Fibroblast of upper back skin (primary cell): Measurements from ENCODE around the gene CAMSAP2.

Experiments
- DNase-seq: peaks from one replicate; pipeline ENCODE4 v3.0.0-alpha.2; 2013

The CAMSAP2 gene

GRCh38 chr1:200738327-200738948 lies at the start of gene CAMSAP2:
Gene CAMSAP2 (plus strand): TSS chr1:200738893. CDS start chr1:200739828, 935 bp downstream.
- peak; percentile 92 for DNase-seq

DNA sequence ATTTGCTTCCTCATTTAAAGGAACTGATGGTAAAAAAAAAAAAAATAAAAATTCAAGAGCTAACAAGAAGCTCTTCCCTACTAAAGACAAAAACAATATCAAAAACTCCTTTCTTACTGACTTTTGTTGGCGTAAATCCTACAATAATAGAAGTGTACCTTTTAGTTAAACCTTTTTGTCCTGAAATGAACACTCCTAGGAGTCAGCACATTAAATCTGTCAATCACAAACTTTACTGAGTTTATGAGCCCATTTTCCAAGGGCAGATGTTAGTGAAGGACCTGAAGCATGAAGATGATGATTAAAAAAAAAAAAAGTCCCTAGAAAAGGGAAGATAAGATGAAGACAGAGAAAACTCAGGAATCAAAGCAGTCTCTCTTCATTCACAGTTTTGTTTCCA lies 46.4 kb upstream of the CAMSAP2 start:
- no peak for DNase-seq

DNA sequence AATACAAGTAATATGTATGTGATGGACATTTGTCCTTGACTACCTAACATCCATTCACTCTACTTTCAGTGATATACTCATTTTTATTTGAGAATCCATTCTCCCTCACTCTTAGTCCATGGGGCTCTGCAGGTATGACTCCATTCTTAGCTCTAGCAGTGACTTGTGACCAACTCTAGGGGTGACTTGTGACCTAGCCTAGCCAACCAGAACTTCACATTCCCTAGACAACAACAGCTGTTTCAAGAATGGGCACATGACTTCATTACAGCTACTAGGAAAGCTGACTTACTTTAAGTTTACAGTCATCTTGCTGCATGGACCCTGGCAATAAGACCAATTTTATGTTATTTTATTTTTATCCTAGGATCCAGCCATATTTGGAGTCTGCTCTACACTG lies 45.4 kb upstream of the CAMSAP2 start:
- no peak for DNase-seq

DNA sequence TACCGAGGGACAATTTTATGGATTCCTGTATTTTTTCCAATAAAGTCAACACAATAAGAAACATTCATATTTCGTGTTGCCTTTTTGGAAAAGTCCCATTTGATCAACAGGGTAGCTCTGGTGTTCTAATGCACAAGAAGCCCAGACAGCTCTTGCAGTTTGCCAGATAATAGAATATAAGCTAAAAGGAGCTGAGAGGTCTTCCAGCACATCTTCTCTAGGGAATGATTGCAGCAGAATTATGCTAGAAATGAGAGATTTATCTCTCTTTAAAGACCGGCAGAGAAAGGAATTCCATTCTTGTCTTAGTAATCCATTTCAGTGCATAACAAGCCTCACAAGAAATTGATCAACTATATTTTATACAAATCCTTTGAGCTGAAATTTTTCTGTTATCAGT lies 44.0 kb upstream of the CAMSAP2 start:
- DNase-seq: peak; percentile 1

DNA sequence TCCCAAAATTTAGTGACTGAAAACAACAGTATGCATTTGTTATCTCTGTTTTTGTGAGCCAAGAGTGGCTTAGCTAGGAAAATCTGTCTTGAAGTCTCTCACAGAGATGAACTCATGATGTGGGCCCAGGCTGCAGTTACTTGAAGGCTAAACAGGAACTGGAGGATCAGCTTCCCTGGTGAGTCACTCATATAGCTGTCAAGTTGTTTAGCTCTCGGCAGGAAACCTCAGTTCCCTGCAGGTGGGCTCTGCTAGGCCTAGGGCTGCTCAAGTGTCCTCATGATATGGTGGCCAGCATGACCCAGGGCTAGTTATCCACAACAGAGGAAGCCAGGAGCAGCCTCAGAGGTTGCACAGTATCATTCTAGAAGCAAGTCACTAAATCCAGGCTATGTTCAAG lies 38.8 kb upstream of the CAMSAP2 start:
- DNase-seq: peak; percentile 78

DNA sequence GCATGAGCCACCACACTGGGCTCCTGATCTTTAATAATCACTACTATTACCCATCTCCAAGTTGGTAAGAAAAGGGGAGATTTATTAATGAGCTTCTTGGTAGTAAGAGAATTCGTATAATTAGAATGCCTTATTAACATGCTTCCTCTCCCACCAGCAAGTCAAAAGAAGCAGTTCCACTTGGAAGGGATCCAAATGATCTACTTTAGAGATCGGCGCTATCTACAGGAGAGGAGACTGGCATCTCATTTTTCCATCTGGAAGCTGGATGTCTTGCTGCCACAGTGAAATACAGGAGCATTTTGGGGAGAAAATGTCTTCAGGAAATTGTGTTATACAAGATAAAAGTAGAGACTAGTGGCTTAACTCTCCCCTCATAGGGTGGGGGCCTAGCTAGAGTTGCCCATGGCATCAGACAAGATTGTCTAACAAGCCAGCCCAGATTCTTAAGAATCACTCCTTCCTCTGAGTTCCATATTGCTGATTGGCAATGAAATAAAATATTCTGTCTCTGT lies 33.6 kb upstream of the CAMSAP2 start:
- no peak for DNase-seq

GRCh38 chr1:200706111-200706814 lies 32.4 kb upstream of the CAMSAP2 start:
- DNase-seq: no peak

DNA sequence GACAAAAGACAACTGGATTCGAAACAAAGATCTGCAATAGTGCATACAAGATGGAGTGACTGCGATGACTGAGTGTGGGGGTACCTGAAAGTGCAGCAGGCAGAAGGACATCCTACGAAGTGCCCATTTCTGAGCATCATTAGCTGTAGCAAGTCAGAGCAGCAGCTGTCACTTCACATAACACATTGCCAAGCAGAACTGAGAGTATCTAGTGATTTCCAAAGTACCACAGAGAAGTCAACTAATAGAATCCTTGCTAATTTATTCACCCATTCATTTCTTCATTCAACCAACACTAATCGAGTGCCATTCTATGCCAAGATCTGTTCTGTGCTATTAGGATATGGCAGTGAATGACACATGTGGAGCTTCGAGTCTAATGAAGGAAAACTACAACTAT lies 31.6 kb upstream of the CAMSAP2 start:
- DNase-seq: no peak

DNA sequence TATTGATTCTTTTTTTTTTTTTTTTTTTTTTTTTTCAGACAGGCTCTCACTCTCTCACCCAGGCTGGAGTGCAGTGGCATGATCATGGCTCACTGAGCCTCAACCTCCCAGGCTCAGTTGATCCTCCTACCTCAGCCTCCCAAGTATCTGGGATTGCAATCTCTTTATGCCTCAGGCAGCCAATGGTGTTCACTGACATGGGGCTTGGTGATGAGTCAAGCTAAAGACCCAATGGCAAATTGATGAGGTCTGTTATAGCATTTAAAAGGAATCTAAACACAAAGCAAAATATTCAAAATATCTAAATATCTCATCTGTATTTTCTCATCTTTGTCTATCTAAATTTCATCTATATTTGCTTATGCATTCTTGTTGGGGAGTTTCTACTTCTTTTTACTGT lies 30.5 kb upstream of the CAMSAP2 start:
- DNase-seq: no peak

DNA sequence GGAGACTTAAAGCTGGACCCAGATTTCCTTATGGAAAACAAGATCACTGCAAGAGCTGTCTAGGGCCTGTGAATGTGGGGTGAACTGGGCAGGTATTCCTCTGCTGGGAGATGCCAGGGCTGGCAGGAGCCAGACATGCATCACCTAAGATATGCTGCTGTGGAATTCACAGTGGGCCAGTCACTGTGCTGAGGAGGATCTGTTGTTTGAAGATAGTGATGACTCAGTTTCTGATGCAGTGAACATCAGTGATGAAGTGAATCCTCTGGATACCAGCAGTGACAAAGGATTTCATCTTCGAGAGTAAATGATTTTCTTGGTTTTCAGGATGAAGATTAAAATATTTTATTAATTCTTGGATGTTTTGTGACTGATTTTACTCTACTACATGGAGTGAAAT lies 29.9 kb upstream of the CAMSAP2 start:
- DNase-seq: peak; percentile 26

DNA sequence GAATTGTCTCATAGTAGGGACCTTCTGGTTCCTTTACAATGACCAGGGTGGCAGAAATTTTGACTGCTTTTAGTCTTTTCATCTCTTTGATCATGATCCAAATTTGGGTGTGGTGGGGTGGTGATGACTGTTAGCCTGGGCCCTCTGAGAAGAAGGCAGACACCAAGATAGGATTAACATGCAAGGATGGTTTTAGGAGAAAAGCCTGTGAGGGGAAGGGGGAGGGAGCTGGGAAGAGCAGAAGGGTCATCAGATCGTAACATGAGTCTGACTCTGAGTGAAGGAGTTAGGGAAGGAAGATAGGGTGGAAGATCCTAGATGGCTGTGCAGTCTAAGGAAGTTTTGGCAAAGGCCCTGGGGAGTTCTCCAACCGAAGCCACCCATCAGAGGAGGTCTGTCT lies 28.5 kb upstream of the CAMSAP2 start:
- DNase-seq: no peak

DNA sequence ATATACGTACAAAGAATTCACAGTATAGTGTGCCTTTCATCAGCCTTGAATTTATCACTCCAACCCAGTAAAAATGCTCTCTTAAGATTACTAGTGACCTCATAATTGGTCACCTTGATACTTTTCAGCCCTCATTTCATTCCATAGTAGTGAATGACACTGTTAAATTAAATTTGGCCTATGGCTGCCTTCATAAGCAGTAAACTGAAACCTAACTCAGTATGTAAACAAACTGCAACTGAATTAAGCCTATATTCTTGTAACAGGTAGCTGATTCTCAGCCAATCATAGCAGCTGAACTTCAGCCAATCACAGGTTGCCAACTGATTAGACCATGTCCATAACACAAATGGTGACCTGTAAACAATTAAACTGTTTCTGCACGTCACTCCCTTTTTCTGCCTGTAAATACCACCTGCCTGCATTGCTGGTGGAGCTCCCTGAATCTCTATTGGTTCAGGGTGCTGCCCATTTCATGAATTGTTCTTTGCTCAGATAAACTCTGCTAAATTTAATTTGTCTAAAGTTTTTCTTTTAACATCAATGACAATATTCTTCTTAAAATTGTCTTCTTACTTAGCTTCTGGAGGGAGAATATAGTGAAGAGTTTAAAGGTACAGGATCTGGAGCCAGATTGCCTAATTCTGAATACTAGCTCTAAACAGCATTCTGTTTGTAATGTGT lies 24.0 kb upstream of the CAMSAP2 start:
- DNase-seq: no peak

DNA sequence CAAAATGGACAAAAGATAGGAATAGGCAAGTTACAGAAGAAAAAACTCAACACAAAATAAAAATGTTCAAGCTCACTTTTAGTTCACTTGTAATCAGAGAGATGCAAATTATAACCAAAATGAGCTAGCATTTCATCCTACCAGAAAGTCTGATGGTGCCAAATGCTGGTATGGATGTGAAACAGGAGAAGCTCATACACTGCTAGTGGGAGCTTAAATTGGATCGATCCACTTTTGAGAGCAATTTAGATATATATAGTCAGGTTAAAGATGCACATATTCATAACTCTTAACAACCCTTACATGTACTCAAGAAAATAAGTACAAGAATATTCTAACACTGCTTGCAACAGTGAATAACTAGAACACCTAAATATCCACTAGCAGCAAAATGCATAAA lies 18.5 kb upstream of the CAMSAP2 start:
- no peak for DNase-seq

DNA sequence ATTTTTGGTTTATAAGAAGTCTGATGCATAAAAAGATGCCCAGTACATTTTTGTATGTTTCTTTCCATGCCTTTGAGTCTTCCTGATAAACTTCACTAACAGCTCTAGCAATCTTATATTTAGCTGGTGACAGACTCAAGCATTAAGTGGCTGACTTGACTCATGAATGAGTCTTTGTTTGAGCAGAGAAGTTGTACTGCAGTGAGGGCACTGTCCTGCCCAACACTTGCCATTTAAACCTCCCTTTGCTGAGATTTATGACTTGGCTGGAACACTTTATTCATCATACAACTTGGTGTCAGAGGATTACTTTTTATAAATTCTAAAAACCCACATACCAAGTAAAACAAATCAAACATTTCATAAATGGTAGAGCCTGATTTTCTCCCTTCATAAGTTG lies 14.6 kb upstream of the CAMSAP2 start:
- DNase-seq: no peak

DNA sequence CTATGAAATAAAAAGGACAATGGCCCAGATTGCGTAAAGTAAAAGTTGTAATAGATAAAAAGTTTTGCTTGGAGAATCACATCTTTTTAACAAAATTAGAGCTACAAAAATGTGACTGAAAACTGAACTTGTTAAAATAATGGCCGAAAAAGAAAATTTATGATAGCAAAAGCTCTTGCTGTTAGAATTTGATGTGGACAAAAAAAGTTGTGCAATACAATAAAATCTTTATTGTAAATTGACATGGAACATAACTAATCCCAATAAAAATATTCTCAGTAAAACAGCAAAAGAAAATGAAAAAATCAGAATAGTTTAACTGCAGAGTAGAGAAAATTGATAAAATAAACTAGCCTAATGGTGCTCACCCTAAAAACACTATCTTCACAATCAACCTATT lies 11.4 kb upstream of the CAMSAP2 start:
- DNase-seq: no peak

DNA sequence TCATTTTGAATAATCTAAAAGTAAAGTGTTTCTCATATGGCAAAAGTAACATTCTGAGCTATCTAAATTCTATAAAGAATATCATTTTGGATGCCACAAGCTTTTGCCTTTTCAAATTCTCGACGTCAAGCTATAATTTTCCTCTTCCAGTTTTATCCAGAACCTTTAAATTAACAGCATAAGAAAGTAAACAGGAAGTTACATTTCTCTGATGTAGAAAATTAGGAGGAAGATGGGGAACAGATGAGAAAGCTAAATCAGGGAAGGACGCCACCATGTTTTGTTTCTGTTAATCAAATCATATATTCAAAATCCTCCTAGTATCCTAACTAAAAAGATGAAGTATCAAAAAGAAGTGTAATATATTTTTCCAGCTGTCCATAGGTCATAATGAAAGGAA lies 8.8 kb upstream of the CAMSAP2 start:
- no peak for DNase-seq

- no peak for DNase-seq
Measured at GRCh38 chr1:200731654-200732332, 6.9 kb upstream of the CAMSAP2 start.

- no peak for DNase-seq
Measured at GRCh38 chr1:200732438-200732837, 6.3 kb upstream of the CAMSAP2 start.

GRCh38 chr1:200733907-200734306 lies 4.8 kb upstream of the CAMSAP2 start:
- DNase-seq: peak; percentile 11

- DNase-seq: no peak
Measured at GRCh38 chr1:200737647-200738291, 924 bp upstream of the CAMSAP2 start.

GRCh38 chr1:200738949-200739651 lies 407 bp downstream of the CAMSAP2 start:
- peak; percentile 85 for DNase-seq
